Activated CD8-positive, alpha-beta T cell treated with anti-CD3 and anti-CD28 coated beads, Interleukin-2, amount 10 ng/mL, durations not matched to agents 7 days and 5 days (primary cell): ENCODE data around the gene SSR2. TPM values are rescaled to one million over a fixed set of nuclear protein-coding genes. Genes with fewer than 3 reads are reported as not detected.
A peak's percentile ranks its signal among the peaks of the same experiment; 100 is the strongest.
"Not testable (repeated sequence)": the region's sequence is repeated elsewhere in the genome, so short reads cannot be mapped to it uniquely, and the experiment has no call there.

Experiments
- ATAC-seq: fragments of 150-1000 bp; cut with Tn5 transposase; one replicate; pipeline ENCODE4 v1.10.0; 2021; ENCODE audit warnings: moderate library complexity
- CTCF ChIA-PET: fragments of 350-600 bp; sonication (Branson Sonifier 250); formaldehyde crosslinking; loops from one replicate; lab custom pipeline; 2021; ENCODE audit warnings: antibody characterized with exemption; lab: Charles Lee
- POLR2A ChIA-PET: fragments of 350-600 bp; sonication (Branson Sonifier 250); formaldehyde crosslinking; loops from one replicate; lab custom pipeline; 2021; ENCODE audit warnings: antibody characterized with exemption; lab: Charles Lee
- DNase-seq: peaks from one replicate; pipeline ENCODE4 v3.0.0-alpha.2; 2020
- H3K27ac Mint-ChIP-seq: one replicate; pipeline ENCODE4 v1.8.0; 2021; ENCODE audit warnings: mild to moderate bottlenecking, mixed read lengths
- H3K27me3 Mint-ChIP-seq: one replicate; pipeline ENCODE4 v1.8.0; 2021; ENCODE audit warnings: low read depth, mixed read lengths
- H3K36me3 Mint-ChIP-seq: one replicate; pipeline ENCODE4 v1.8.0; 2021; ENCODE audit warnings: low read depth, mixed read lengths
- H3K4me1 Mint-ChIP-seq: one replicate; pipeline ENCODE4 v1.8.0; 2021; ENCODE audit warnings: low read depth, mixed read lengths
- H3K4me3 Mint-ChIP-seq: one replicate; pipeline ENCODE4 v1.8.0; 2021; ENCODE audit warnings: mild to moderate bottlenecking, mixed read lengths
- H3K9me3 Mint-ChIP-seq: one replicate; pipeline ENCODE4 v1.8.0; 2022; ENCODE audit warnings: mixed read lengths; ENCODE audit not compliant: insufficient read depth
- total RNA-seq, 2 experiments: library from RNA; stranded (reverse); gene quantifications; one replicate each; pipeline ENCODE4 v1.2.3, GENCODE V29; 2021

The SSR2 gene
- total RNA-seq, 2 experiments from 2014 or later, result 216 to 233 TPM

DNA sequence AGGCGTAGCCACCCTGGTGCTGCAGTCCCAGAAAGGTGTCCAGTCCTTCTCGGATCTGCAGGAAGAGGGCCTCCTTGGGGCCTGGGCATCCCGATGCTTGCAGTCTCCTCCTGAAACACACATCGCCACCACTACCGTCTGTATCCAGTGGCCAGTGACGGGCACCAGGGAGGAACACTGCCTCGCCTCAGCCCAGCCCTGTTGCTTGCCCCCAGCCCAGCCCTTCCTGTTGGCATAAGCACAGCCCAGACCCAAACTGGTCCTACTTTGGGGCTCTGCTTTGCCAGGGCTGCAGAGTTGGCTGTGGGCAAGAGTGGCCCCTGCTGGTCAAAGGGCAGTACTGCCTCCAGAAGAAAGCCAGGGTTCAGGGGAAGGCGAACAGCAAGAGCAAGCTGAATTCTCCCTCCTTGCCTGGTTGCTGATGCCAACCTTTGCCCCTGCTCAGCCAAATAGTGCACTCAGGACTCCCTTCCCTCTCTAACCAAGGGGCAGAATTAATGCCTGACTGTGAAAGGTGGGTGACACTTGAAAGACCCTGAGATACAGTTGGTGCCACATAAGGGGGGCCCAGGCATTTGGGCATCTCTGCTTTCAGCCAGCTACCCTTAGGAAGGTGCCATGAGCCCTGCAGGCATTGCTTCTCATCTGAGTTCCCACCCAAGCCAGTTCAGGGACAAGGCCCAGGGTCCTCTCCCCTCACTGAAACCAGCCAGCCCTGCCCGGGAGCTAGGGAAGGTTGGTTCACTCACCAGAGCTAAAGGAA lies 31.3 kb downstream of the SSR2 start:
- ChIA-PET CTCF (interaction anchor here (0.6 to 6.6 kb wide), 44 partner anchors 8 to 347 kb away, joined by 3 to 144 read pairs (median 5); partner anchors contain the start of genes ARHGEF2, GON4L, KHDC4 and RXFP4), POLR2A (interaction anchor here (0.5 to 2.3 kb wide), 7 partner anchors 11 to 72 kb away, joined by 3 to 14 read pairs (median 4); partner anchors contain the start of genes ARHGEF2 and KHDC4)
- H3K36me3 Mint-ChIP-seq, result no peaks in the 10 kb centered on the region
- H3K4me3 Mint-ChIP-seq, result no peak overlapping the region
- H3K27ac Mint-ChIP-seq, result peak overlapping the region; percentile 44
- H3K27me3 Mint-ChIP-seq, result no peaks in the 10 kb centered on the region
- ATAC-seq (peak; percentile 98), DNase-seq (peak; percentile 85)
- peaks cover 19% of the 10 kb centered on the region for H3K4me1 Mint-ChIP-seq
- no peaks in the 10 kb centered on the region for H3K9me3 Mint-ChIP-seq

GRCh38 chr1:155984903-155985645 lies 35.7 kb downstream of the SSR2 start:
- H3K4me3 Mint-ChIP-seq, H3K36me3 Mint-ChIP-seq, ATAC-seq, DNase-seq, H3K27me3 Mint-ChIP-seq, H3K27ac Mint-ChIP-seq, H3K9me3 Mint-ChIP-seq: not testable (repeated sequence)
- H3K4me1 Mint-ChIP-seq, result peaks cover 50% of the 10 kb centered on the region
- CTCF ChIA-PET, result interaction anchor here (1.3 to 12.0 kb wide), 4 partner anchors 19 to 51 kb away, joined by 3 to 113 read pairs (median 7); partner anchors contain the start of gene KHDC4
- POLR2A ChIA-PET, result interaction anchor here (2.4 kb wide), 1 partner anchor 51 kb away, joined by 11 read pairs; the partner anchor contains the start of gene KHDC4

- CTCF ChIA-PET, result interaction anchor here (0.9 to 12.0 kb wide), 7 partner anchors 18 to 82 kb away, joined by 3 to 113 read pairs (median 4); partner anchors contain the start of gene KHDC4
- H3K36me3 Mint-ChIP-seq, result peaks cover 10% of the 10 kb centered on the region
- H3K4me1 Mint-ChIP-seq, result peaks cover 50% of the 10 kb centered on the region
Observed at GRCh38 chr1:155984341-155984740, 36.4 kb downstream of the SSR2 start.

GRCh38 chr1:155983191-155984024 lies 37.3 kb downstream of the SSR2 start:
- ATAC-seq (no peak), DNase-seq (no peak)
- ChIA-PET CTCF (interaction anchor here (0.9 to 12.0 kb wide), 7 partner anchors 17 to 83 kb away, joined by 3 to 113 read pairs (median 4); partner anchors contain the start of gene KHDC4), POLR2A (interaction anchor here (1.2 to 2.4 kb wide), 2 partner anchors 9 to 49 kb away, joined by 3 to 11 read pairs; partner anchors contain the start of gene KHDC4)
- Mint-ChIP-seq H3K27me3 (no peaks in the 10 kb centered on the region), H3K36me3 (peaks cover 10% of the 10 kb centered on the region), H3K4me3 (no peak overlapping the region), H3K27ac (peak overlapping the region; percentile 66), H3K4me1 (peaks cover 44% of the 10 kb centered on the region), H3K9me3 (no peaks in the 10 kb centered on the region)

More at GRCh38 chr1:155984341-155984740, 36.4 kb downstream of the SSR2 start:
- Mint-ChIP-seq H3K27ac (no peak overlapping the region), H3K9me3 (no peaks in the 10 kb centered on the region), H3K4me3 (no peak overlapping the region), H3K27me3 (no peaks in the 10 kb centered on the region)
- DNase-seq (no peak), ATAC-seq (no peak)
- POLR2A ChIA-PET, result interaction anchor here (2.4 kb wide), 1 partner anchor 50 kb away, joined by 11 read pairs; the partner anchor contains the start of gene KHDC4

GRCh38 chr1:155982106-155982505 lies 38.6 kb downstream of the SSR2 start:
- Mint-ChIP-seq H3K4me1 (peaks cover 44% of the 10 kb centered on the region), H3K27ac (no peak overlapping the region), H3K4me3 (no peak overlapping the region), H3K27me3 (no peaks in the 10 kb centered on the region), H3K36me3 (peaks cover 15% of the 10 kb centered on the region), H3K9me3 (no peaks in the 10 kb centered on the region)
- ATAC-seq (no peak), DNase-seq (no peak)
- POLR2A ChIA-PET, result no interaction called here
- CTCF ChIA-PET, result interaction anchor here (1.5 to 12.0 kb wide), 4 partner anchors 13 to 71 kb away, joined by 4 to 113 read pairs (median 11); partner anchors contain the start of genes KHDC4 and UBQLN4

GRCh38 chr1:155981266-155982088 lies 39.3 kb downstream of the SSR2 start:
- Mint-ChIP-seq H3K4me1 (peaks cover 49% of the 10 kb centered on the region), H3K9me3 (no peaks in the 10 kb centered on the region), H3K36me3 (peaks cover 15% of the 10 kb centered on the region), H3K27me3 (no peaks in the 10 kb centered on the region), H3K4me3 (peak overlapping the region; percentile 96), H3K27ac (peak overlapping the region; percentile 93)
- no peak for ATAC-seq
- CTCF ChIA-PET, result interaction anchor here (0.6 to 12.0 kb wide), 10 partner anchors 8 to 85 kb away, joined by 3 to 135 read pairs (median 4); partner anchors contain the start of genes KHDC4 and UBQLN4
- peak; percentile 47 for DNase-seq
- POLR2A ChIA-PET, result interaction anchor here (0.6 to 1.4 kb wide), 5 partner anchors 11 to 46 kb away, joined by 3 to 4 read pairs (median 3); partner anchors contain the start of gene SSR2

- ChIA-PET POLR2A (interaction anchor here (0.5 to 4.4 kb wide), 6 partner anchors 10 to 489 kb away, joined by 3 to 34 read pairs (median 7); partner anchors contain the start of genes KHDC4 and SYT11), CTCF (interaction anchor here (1.4 to 12.0 kb wide), 8 partner anchors 9 to 87 kb away, joined by 3 to 135 read pairs (median 13); partner anchors contain the start of gene KHDC4)
- H3K36me3 Mint-ChIP-seq, result peaks cover 26% of the 10 kb centered on the region
- no peak for DNase-seq
- H3K27me3 Mint-ChIP-seq, result no peaks in the 10 kb centered on the region
- peak overlapping the region; percentile 93 for H3K27ac Mint-ChIP-seq
- H3K9me3 Mint-ChIP-seq, result no peaks in the 10 kb centered on the region
- peaks cover 65% of the 10 kb centered on the region for H3K4me1 Mint-ChIP-seq
- ATAC-seq, result peak; percentile 6
- H3K4me3 Mint-ChIP-seq, result peak overlapping the region; percentile 96
Observed at GRCh38 chr1:155979597-155980343, 41.0 kb downstream of the SSR2 start.

DNA sequence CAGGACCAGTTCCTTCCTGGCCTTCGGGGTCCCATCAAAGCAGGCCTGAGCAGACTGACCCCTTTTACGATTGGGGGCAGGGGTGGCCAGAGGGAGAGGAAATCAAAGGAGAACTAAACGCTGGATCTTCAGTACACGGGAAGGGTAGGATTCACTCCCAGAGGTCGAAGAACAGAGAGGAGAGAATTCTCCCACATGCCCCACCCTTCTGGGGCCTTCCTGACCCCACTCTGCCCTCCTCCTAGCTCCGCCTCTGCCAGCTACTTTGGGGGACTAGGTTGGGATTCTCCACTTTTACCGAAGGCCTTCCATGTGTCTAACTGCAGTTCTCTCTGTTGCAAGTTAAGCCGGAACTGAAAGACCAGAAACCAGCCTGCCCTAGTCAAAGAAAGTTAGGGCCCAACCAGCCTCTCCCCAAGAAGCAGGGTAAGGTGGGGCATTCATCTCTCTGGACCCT lies 41.8 kb downstream of the SSR2 start:
- ChIA-PET CTCF (interaction anchor here (0.8 to 12.0 kb wide), 13 partner anchors 9 to 358 kb away, joined by 3 to 135 read pairs (median 4); partner anchors contain the start of gene KHDC4), POLR2A (interaction anchor here (0.6 to 5.4 kb wide), 12 partner anchors 8 to 488 kb away, joined by 3 to 45 read pairs (median 8); partner anchors contain the start of genes KHDC4 and SYT11)
- H3K9me3 Mint-ChIP-seq, result no peaks in the 10 kb centered on the region
- ATAC-seq (peak; percentile 6), DNase-seq (peak; percentile 35)
- H3K4me3 Mint-ChIP-seq, result peak overlapping the region; percentile 96
- peaks cover 32% of the 10 kb centered on the region for H3K36me3 Mint-ChIP-seq
- peaks cover 72% of the 10 kb centered on the region for H3K4me1 Mint-ChIP-seq
- peak overlapping the region; percentile 93 for H3K27ac Mint-ChIP-seq
- no peaks in the 10 kb centered on the region for H3K27me3 Mint-ChIP-seq

- ATAC-seq, result peak; percentile 70
- CTCF ChIA-PET, result interaction anchor here (0.8 to 12.0 kb wide), 15 partner anchors 9 to 358 kb away, joined by 3 to 135 read pairs (median 4); partner anchors contain the start of genes KHDC4 and UBQLN4
Observed at GRCh38 chr1:155978325-155978972, 42.3 kb downstream of the SSR2 start, which contains the start of gene ARHGEF2. Gene ARHGEF2, minus strand, starts transcription at chr1:155978547. Its CDS starts 120 bp downstream, at chr1:155978427.

More at GRCh38 chr1:155978325-155978972, 42.3 kb downstream of the SSR2 start, which contains the start of gene ARHGEF2:
- peaks cover 33% of the 10 kb centered on the region for H3K36me3 Mint-ChIP-seq
- POLR2A ChIA-PET, result interaction anchor here (0.5 to 5.4 kb wide), 13 partner anchors 9 to 1820 kb away, joined by 3 to 45 read pairs (median 8); partner anchors contain the start of genes KHDC4 and SYT11
- peak; percentile 87 for DNase-seq
- H3K27ac Mint-ChIP-seq, result peak within 1 kb of the TSS; percentile 93
- H3K4me3 Mint-ChIP-seq, result peak within 1 kb of the TSS; percentile 96
- no peaks in the 10 kb centered on the region for H3K27me3 Mint-ChIP-seq
- peaks cover 74% of the 10 kb centered on the region for H3K4me1 Mint-ChIP-seq
- no peaks in the 10 kb centered on the region for H3K9me3 Mint-ChIP-seq
